Endothelial cell of umbilical vein (primary cell): ENCODE measurements around the gene TECPR2.

Experiments used
- CTCF ChIP-seq, 2 donors: IDR thresholded peaks; 1 replicate in 1 of 2; 2 replicates in 1 of 2; pipeline ENCODE4 v1.5.1; 2011; ENCODE audit warnings: low read length in 2 of 2, mild to moderate bottlenecking in 2 of 2, moderate library complexity in 2 of 2, control low read depth in 1 of 2, inconsistent platforms in 1 of 2, low read depth in 1 of 2; ENCODE audit not compliant: insufficient read depth in 1 of 2; ENCODE audit errors: extremely low read depth in 1 of 2
- EZH2 ChIP-seq: IDR thresholded peaks from 2 replicates; pipeline ENCODE4 v1.6.1; 2012; ENCODE audit warnings: borderline replicate concordance, low read depth, mild to moderate bottlenecking, moderate library complexity, low read length, inconsistent platforms; ENCODE audit not compliant: severe bottlenecking
- POLR2A ChIP-seq: IDR thresholded peaks from 2 replicates; pipeline ENCODE4 v1.6.1; 2012; ENCODE audit warnings: low read depth, mild to moderate bottlenecking, control low read depth, low read length

- TF ChIP-seq CTCF (IDR thresholded peaks at IDR 0.05; ENCODE audit: extremely low read depth in 1 of 2, insufficient read depth in 1 of 2, low read depth in 1 of 2, low read length in 2 of 2): no peak
- TF ChIP-seq POLR2A: no peak
- no peak for TF ChIP-seq EZH2
Observed at GRCh38 chr14:102353126-102353619, 9.6 kb upstream of the TECPR2 start.
